ENCODE data around the gene SIRT1.
"Not testable (repeated sequence)": the region's sequence is repeated elsewhere in the genome, so short reads cannot be mapped to it uniquely, and the experiment has no call there.

Gene SIRT1

GRCh38 chr10:67864607-67865371, 19.7 kb upstream of the SIRT1 start:
- Histone ChIP-seq H2BK15ac (replicated peaks; ENCODE audit: low read depth) (no peak overlapping the region), H2AK5ac (ENCODE audit: low read length) (no peak overlapping the region), H4K5ac (ENCODE audit: low read length) (no peak overlapping the region), H3K18ac (ENCODE audit: low read length) (no peak overlapping the region), H3K79me1 (ENCODE audit: low read length) (no peaks in the 10 kb centered on the region), H3K9ac (ENCODE audit: low read length) (no peak overlapping the region), H2BK120ac (ENCODE audit: low read depth, low read length) (no peak overlapping the region), H3K4ac (ENCODE audit: low read depth, low read length) (no peak overlapping the region), H3K27ac (ENCODE audit: low read depth, low read length) (no peak overlapping the region), H3K56ac (ENCODE audit: low read length) (no peak overlapping the region), H2BK5ac (ENCODE audit: low read length) (no peak overlapping the region), H3K4me3 (ENCODE audit: low read length) (no peak overlapping the region), H3K27me3 (ENCODE audit: insufficient read depth, low read length, poor library complexity) (no peaks in the 10 kb centered on the region), H3K36me3 (ENCODE audit: control insufficient read depth, insufficient read depth, low read length) (no peaks in the 10 kb centered on the region), H3K4me2 (ENCODE audit: low read length) (no peak overlapping the region), H3K4me1 (ENCODE audit: control insufficient read depth, low read depth, low read length) (peaks cover 8% of the 10 kb centered on the region), H4K8ac (ENCODE audit: low read depth, low read length) (no peak overlapping the region), H3K79me2 (ENCODE audit: control insufficient read depth, insufficient read depth, low read length) (no peaks in the 10 kb centered on the region), H3K23ac (ENCODE audit: low read length) (no peak overlapping the region)
- no CpG with 5 or more reads among the region's 10 CpGs for WGBS (ENCODE audit: extremely low coverage, insufficient coverage, low lambda C conversion rate)
- DNase-seq = no peak

DNA sequence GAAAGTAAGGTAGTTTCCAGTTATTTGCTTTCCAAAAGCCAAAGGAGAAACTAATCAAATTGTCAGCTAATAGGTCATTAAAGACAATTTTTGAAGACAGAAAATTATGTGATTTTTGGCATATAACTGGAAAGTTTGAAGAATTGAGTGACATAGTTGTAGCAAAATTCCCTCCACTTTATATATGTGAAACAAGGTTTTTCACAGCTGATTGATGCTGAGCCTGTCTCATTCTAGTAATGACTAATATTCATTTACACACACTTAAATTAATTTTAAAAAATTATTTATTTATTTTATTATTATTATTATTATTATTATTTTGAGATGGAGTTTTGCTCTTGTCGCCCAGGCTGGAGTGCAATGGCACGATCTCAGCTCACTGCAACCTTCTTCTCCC, 16.3 kb upstream of the SIRT1 start:
- Histone ChIP-seq H3K36me3 (ENCODE audit: control insufficient read depth, insufficient read depth, low read length) (no peaks in the 10 kb centered on the region), H2BK5ac (ENCODE audit: low read length) (no peak overlapping the region), H3K23ac (ENCODE audit: low read length) (no peak overlapping the region), H2BK15ac (replicated peaks; ENCODE audit: low read depth) (no peak overlapping the region), H4K8ac (ENCODE audit: low read depth, low read length) (no peak overlapping the region), H3K18ac (ENCODE audit: low read length) (no peak overlapping the region), H3K4me1 (ENCODE audit: control insufficient read depth, low read depth, low read length) (peaks cover under 1% of the 10 kb centered on the region), H3K79me1 (ENCODE audit: low read length) (no peaks in the 10 kb centered on the region), H3K9ac (ENCODE audit: low read length) (no peak overlapping the region), H3K79me2 (ENCODE audit: control insufficient read depth, insufficient read depth, low read length) (no peaks in the 10 kb centered on the region), H3K56ac (ENCODE audit: low read length) (no peak overlapping the region), H3K4me2 (ENCODE audit: low read length) (no peak overlapping the region), H4K5ac (ENCODE audit: low read length) (no peak overlapping the region), H2AK5ac (ENCODE audit: low read length) (no peak overlapping the region), H2BK120ac (ENCODE audit: low read depth, low read length) (no peak overlapping the region), H3K4ac (ENCODE audit: low read depth, low read length) (no peak overlapping the region), H3K4me3 (ENCODE audit: low read length) (no peak overlapping the region), H3K27ac (ENCODE audit: low read depth, low read length) (no peak overlapping the region), H3K27me3 (ENCODE audit: insufficient read depth, low read length, poor library complexity) (no peaks in the 10 kb centered on the region)
- DNase-seq = no peak
- WGBS (ENCODE audit: extremely low coverage, insufficient coverage, low lambda C conversion rate) = no CpG with 5 or more reads among the region's 2 CpGs

DNA sequence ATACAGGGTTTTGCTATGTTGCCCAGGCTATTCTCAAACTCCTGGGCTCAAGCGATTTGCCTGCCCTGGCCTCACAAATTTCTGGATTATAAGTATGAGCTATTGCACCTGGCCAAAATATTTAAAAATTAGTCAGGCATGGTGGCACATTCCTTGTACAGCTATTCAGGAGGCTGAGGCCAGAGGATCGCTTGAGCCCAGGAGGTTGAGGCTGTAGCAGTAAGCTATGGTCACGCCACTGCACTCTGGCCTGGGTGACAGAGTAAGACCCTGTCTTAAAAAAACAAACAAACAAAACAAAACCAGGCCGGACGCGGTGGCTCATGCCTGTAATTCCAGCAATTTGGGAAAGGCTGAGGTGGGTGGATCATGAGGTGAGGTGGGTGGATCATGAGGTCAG, 14.5 kb upstream of the SIRT1 start:
- no peak overlapping the region for H2AK5ac ChIP-seq (ENCODE audit: low read length)
- no peak overlapping the region for H3K4me3 ChIP-seq (ENCODE audit: low read length)
- no CpG with 5 or more reads among the region's 6 CpGs for WGBS (ENCODE audit: extremely low coverage, insufficient coverage, low lambda C conversion rate)
- no peak overlapping the region for H3K27ac ChIP-seq (ENCODE audit: low read depth, low read length)
- no peaks in the 10 kb centered on the region for H3K79me1 ChIP-seq (ENCODE audit: low read length)
- H4K5ac ChIP-seq (ENCODE audit: low read length) = no peak overlapping the region
- H3K4ac ChIP-seq (ENCODE audit: low read depth, low read length) = no peak overlapping the region
- no peaks in the 10 kb centered on the region for H3K27me3 ChIP-seq (ENCODE audit: insufficient read depth, low read length, poor library complexity)
- no peak overlapping the region for H3K56ac ChIP-seq (ENCODE audit: low read length)
- H2BK120ac ChIP-seq (ENCODE audit: low read depth, low read length) = no peak overlapping the region
- H4K8ac ChIP-seq (ENCODE audit: low read depth, low read length) = no peak overlapping the region
- no peak for DNase-seq
- no peak overlapping the region for H2BK5ac ChIP-seq (ENCODE audit: low read length)
- no peak overlapping the region for H3K18ac ChIP-seq (ENCODE audit: low read length)
- no peaks in the 10 kb centered on the region for H3K36me3 ChIP-seq (ENCODE audit: control insufficient read depth, insufficient read depth, low read length)
- no peak overlapping the region for H3K9ac ChIP-seq (ENCODE audit: low read length)
- no peaks in the 10 kb centered on the region for H3K79me2 ChIP-seq (ENCODE audit: control insufficient read depth, insufficient read depth, low read length)
- no peaks in the 10 kb centered on the region for H3K4me1 ChIP-seq (ENCODE audit: control insufficient read depth, low read depth, low read length)
- no peak overlapping the region for H3K4me2 ChIP-seq (ENCODE audit: low read length)
- H3K23ac ChIP-seq (ENCODE audit: low read length) = no peak overlapping the region
- H2BK15ac ChIP-seq (replicated peaks; ENCODE audit: low read depth) = no peak overlapping the region

DNA sequence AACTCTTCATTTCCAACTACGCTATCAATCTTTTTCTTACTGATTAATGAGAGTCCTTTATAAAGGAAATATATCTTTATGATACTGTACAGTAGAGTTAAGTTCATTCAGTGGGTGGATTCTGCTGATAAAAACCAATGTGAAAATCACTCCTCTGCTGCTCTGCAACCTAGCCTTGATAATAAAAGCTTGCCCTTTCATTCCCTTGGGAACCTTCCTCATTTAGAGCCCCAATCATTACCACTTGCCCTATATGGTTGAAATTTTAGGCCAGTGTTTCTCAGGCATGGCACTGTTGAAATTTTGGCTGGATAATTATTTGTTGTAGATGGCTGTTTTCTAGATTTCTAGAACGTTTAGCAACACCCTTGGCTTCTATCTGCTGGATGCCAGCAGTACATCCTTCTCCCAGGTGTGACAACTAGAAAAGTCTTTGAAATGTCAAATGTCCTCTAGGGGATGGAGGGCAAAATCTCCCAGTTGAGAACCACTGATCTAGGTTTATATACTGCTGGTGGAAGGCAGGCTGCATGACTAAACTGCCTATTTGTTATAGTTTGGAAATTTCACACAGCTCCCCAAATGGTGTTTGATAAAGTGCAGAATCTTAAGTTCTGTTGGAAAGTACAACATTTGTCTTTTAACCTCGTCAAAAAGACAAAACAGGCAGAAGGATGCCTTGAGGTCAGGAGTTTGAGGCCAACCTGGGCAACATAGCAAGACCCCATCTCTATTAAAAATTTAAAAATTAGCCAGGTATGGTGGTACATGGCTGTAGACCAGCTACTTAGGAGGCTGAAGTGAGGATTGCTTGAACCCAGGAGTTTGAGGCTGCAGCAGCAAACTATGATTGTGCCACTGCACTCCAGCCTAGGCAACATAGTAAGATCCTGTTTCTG, 8.9 kb upstream of the SIRT1 start:
- no peak overlapping the region for H3K18ac ChIP-seq (ENCODE audit: low read length)
- no peak overlapping the region for H2BK5ac ChIP-seq (ENCODE audit: low read length)
- H3K4me3 ChIP-seq (ENCODE audit: low read length) = no peak overlapping the region
- no peak overlapping the region for H3K56ac ChIP-seq (ENCODE audit: low read length)
- WGBS (ENCODE audit: extremely low coverage, insufficient coverage, low lambda C conversion rate) = no CpG with 5 or more reads among the region's 3 CpGs
- H3K27me3 ChIP-seq (ENCODE audit: insufficient read depth, low read length, poor library complexity) = no peaks in the 10 kb centered on the region
- H4K5ac ChIP-seq (ENCODE audit: low read length) = no peak overlapping the region
- H3K4me1 ChIP-seq (ENCODE audit: control insufficient read depth, low read depth, low read length) = no peaks in the 10 kb centered on the region
- H3K9ac ChIP-seq (ENCODE audit: low read length) = no peak overlapping the region
- H3K4me2 ChIP-seq (ENCODE audit: low read length) = no peak overlapping the region
- H4K8ac ChIP-seq (ENCODE audit: low read depth, low read length) = no peak overlapping the region
- H2BK15ac ChIP-seq (replicated peaks; ENCODE audit: low read depth) = no peak overlapping the region
- no peaks in the 10 kb centered on the region for H3K79me1 ChIP-seq (ENCODE audit: low read length)
- H3K23ac ChIP-seq (ENCODE audit: low read length) = no peak overlapping the region
- no peaks in the 10 kb centered on the region for H3K79me2 ChIP-seq (ENCODE audit: control insufficient read depth, insufficient read depth, low read length)
- no peak overlapping the region for H2AK5ac ChIP-seq (ENCODE audit: low read length)
- H3K36me3 ChIP-seq (ENCODE audit: control insufficient read depth, insufficient read depth, low read length) = no peaks in the 10 kb centered on the region
- H3K27ac ChIP-seq (ENCODE audit: low read depth, low read length) = no peak overlapping the region
- no peak overlapping the region for H3K4ac ChIP-seq (ENCODE audit: low read depth, low read length)
- H2BK120ac ChIP-seq (ENCODE audit: low read depth, low read length) = no peak overlapping the region
- DNase-seq = no peak

- not testable (repeated sequence) for DNase-seq; H3K79me1 ChIP-seq (ENCODE audit: low read length); H3K4me1 ChIP-seq (ENCODE audit: control insufficient read depth, low read depth, low read length); H2BK5ac ChIP-seq (ENCODE audit: low read length); H3K4me3 ChIP-seq (ENCODE audit: low read length); H3K4ac ChIP-seq (ENCODE audit: low read depth, low read length); H3K36me3 ChIP-seq (ENCODE audit: control insufficient read depth, insufficient read depth, low read length); H3K27me3 ChIP-seq (ENCODE audit: insufficient read depth, low read length, poor library complexity); H3K79me2 ChIP-seq (ENCODE audit: control insufficient read depth, insufficient read depth, low read length); H3K9ac ChIP-seq (ENCODE audit: low read length); H3K27ac ChIP-seq (ENCODE audit: low read depth, low read length); H2BK120ac ChIP-seq (ENCODE audit: low read depth, low read length); H3K18ac ChIP-seq (ENCODE audit: low read length); H2AK5ac ChIP-seq (ENCODE audit: low read length); H3K4me2 ChIP-seq (ENCODE audit: low read length); H2BK15ac ChIP-seq (replicated peaks; ENCODE audit: low read depth); H3K23ac ChIP-seq (ENCODE audit: low read length); H4K8ac ChIP-seq (ENCODE audit: low read depth, low read length); H4K5ac ChIP-seq (ENCODE audit: low read length); H3K56ac ChIP-seq (ENCODE audit: low read length)
- WGBS (ENCODE audit: extremely low coverage, insufficient coverage, low lambda C conversion rate) = no CpG with 5 or more reads among the region's 11 CpGs
These were observed 7.0 kb upstream of the SIRT1 start for GRCh38 chr10:67877421-67877820.

Measured in mesendoderm (in vitro differentiated cells).